GM18861 (cell line): ENCODE results near the gene PLXND1.
"Not testable (repeated sequence)": the region's sequence is repeated elsewhere in the genome, so short reads cannot be mapped to it uniquely, and the experiment has no call there.

Experiments
- ATAC-seq: cut with Tn5 transposase; IDR thresholded peaks from one replicate; pipeline ENCODE4 v1.9.1; 2021; ENCODE audit not compliant: unreplicated experiment

PLXND1 gene

GRCh38 chr3:129606636-129607390 lies at the start of gene PLXND1:
PLXND1 (minus strand) TSS chr3:129606676; CDS start chr3:129606639, 37 bp downstream.
- ATAC-seq, result no peak

GRCh38 chr3:129655291-129655700 lies 48.8 kb upstream of the PLXND1 start:
- no peak for ATAC-seq

GRCh38 chr3:129654131-129654530 lies 47.7 kb upstream of the PLXND1 start:
- no peak for ATAC-seq

- no peak for ATAC-seq
Measured at GRCh38 chr3:129653019-129653418, 46.5 kb upstream of the PLXND1 start.

- no peak for ATAC-seq
Measured at GRCh38 chr3:129651435-129652202, 45.1 kb upstream of the PLXND1 start.

- no peak for ATAC-seq
Measured at GRCh38 chr3:129650256-129650872, 43.9 kb upstream of the PLXND1 start.

- no peak for ATAC-seq
Measured at GRCh38 chr3:129648391-129648790, 41.9 kb upstream of the PLXND1 start.

GRCh38 chr3:129645286-129645685 lies 38.8 kb upstream of the PLXND1 start:
- no peak for ATAC-seq

- no peak for ATAC-seq
Measured at GRCh38 chr3:129644836-129645235, 38.4 kb upstream of the PLXND1 start.

GRCh38 chr3:129641567-129642260 lies 35.2 kb upstream of the PLXND1 start:
- not testable (repeated sequence) for ATAC-seq

- ATAC-seq, result not testable (repeated sequence)
Measured at GRCh38 chr3:129640985-129641384, 34.5 kb upstream of the PLXND1 start.

- no peak for ATAC-seq
Measured at GRCh38 chr3:129638481-129638880, 32.0 kb upstream of the PLXND1 start.

- no peak for ATAC-seq
Measured at GRCh38 chr3:129636082-129636481, 29.6 kb upstream of the PLXND1 start.

GRCh38 chr3:129635656-129636055 lies 29.2 kb upstream of the PLXND1 start:
- ATAC-seq, result no peak

- ATAC-seq, result no peak
Measured at GRCh38 chr3:129633751-129634481, 27.4 kb upstream of the PLXND1 start.

- no peak for ATAC-seq
Measured at GRCh38 chr3:129632977-129633376, 26.5 kb upstream of the PLXND1 start.

GRCh38 chr3:129632556-129632955 lies 26.1 kb upstream of the PLXND1 start:
- ATAC-seq, result no peak

GRCh38 chr3:129632056-129632455 lies 25.6 kb upstream of the PLXND1 start:
- ATAC-seq, result no peak

GRCh38 chr3:129629011-129629410 lies 22.5 kb upstream of the PLXND1 start:
- no peak for ATAC-seq

- ATAC-seq, result no peak
Measured at GRCh38 chr3:129628169-129628522, 21.7 kb upstream of the PLXND1 start.
